Tibial nerve (tissue), 3 donors: ENCODE measurements around the gene TUB.

Experiments used
- POLR2A ChIP-seq, 2 donors: fragments of 450-650 bp; IDR thresholded peaks; one replicate each; pipeline ENCODE4 v1.6.1; 2017; ENCODE audit warnings: antibody characterized with exemption in 2 of 2, mild to moderate bottlenecking in 2 of 2, moderate library complexity in 2 of 2
- TF ChIP-seq, protein P1 (sequence below), 5 experiments: fragments of 200-600 bp in 3 of 5; fragments of 450-650 bp in 2 of 5; sonication (generic) in 3 of 5; IDR thresholded peaks; one replicate each; pipeline ENCODE4 v1.5.1; 2016 to 2019; ENCODE audit warnings: antibody characterized with exemption in 5 of 5, mild to moderate bottlenecking in 3 of 5, moderate library complexity in 2 of 5

DNA sequence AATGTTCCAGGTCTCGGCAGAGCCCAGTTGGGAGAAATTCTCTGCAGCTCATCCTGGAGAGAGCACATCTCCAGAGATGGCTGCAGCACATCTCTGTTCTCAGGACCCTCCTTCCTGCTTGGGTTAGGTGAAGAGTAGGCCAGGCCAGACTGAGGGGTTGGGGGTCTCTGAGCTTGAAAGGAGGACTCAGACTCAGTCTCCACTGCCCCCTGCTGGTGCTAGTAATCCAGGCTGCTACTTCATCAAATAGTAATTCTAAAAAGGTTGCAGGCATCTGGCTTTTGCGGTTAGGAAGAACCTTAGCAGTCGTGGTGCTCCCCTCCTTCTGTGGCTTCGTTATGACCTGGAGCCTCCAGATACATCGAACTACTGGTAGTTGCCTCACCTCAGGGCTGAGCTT lies 9.7 kb downstream of the TUB start:
- TF ChIP-seq, protein P1, sequence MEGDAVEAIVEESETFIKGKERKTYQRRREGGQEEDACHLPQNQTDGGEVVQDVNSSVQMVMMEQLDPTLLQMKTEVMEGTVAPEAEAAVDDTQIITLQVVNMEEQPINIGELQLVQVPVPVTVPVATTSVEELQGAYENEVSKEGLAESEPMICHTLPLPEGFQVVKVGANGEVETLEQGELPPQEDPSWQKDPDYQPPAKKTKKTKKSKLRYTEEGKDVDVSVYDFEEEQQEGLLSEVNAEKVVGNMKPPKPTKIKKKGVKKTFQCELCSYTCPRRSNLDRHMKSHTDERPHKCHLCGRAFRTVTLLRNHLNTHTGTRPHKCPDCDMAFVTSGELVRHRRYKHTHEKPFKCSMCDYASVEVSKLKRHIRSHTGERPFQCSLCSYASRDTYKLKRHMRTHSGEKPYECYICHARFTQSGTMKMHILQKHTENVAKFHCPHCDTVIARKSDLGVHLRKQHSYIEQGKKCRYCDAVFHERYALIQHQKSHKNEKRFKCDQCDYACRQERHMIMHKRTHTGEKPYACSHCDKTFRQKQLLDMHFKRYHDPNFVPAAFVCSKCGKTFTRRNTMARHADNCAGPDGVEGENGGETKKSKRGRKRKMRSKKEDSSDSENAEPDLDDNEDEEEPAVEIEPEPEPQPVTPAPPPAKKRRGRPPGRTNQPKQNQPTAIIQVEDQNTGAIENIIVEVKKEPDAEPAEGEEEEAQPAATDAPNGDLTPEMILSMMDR (IDR thresholded peaks at IDR 0.05) = peak; percentile 33 to 65 (median 47)
- TF ChIP-seq POLR2A (IDR thresholded peaks at IDR 0.05) = no peak
